ENCODE data around the gene FLNA. TPM values are rescaled to one million over a fixed set of nuclear protein-coding genes. Genes with fewer than 3 reads are reported as not detected.

Gene FLNA
- total and polyA plus RNA-seq, 2 donors (not counting 3 experiments of a cell fraction or from before 2014, with no cell fraction given) = 658 to 1,474 TPM

DNA sequence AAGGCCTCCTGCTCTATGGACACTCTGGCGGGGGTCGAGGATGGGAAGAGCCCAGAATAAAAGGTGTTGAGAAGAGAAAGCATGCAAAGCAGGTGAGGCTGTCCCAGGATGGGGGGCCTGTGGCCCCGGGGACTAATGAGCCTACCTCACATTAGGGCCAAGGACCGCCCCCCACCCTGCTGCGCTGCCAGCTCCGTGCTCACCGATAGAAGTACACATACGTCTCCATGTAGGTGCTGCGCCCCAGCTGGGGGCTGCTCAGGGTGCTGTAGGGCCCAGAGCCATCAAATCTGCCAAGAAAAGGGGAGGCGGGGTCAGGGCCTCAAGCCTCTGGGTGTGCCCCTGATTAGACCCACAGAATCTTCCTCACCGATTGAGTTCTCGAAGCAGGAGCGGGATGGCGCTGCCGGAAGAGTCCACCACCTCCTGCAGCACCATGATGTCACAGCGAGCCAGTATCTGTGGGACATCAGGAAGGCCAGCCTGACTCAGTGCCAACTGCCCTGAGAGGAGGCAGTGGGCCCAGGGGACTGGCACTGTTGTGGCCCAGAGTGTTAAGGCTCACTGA lies 30.3 kb upstream of the FLNA start:
- Histone ChIP-seq H3K27me3 (ENCODE audit: control insufficient read depth in 2 of 2, insufficient read depth in 2 of 2, low read length in 2 of 2) (no peaks in the 10 kb centered on the region), H3K9me3 (replicated peaks; ENCODE audit: control insufficient read depth, insufficient read depth, low read length) (no peaks in the 10 kb centered on the region), H3K36me3 (ENCODE audit: control insufficient read depth in 2 of 2, extremely low read depth in 1 of 2, insufficient read depth in 2 of 2, low read length in 2 of 2) (peaks cover 9 to 11% of the 10 kb centered on the region in 2 experiments), H4K20me1 (replicated peaks; ENCODE audit: control insufficient read depth, extremely low read depth, insufficient read depth, low read length) (no peaks in the 10 kb centered on the region), H3K4me2 (ENCODE audit: insufficient read depth, low read length) (no peak overlapping the region), H3K79me2 (ENCODE audit: control insufficient read depth, insufficient read depth, low read length) (peaks cover 19% of the 10 kb centered on the region), H3K4me3 (replicated peaks in 1 of 3; ENCODE audit: insufficient read depth in 1 of 3, low read depth in 1 of 3, low read length in 3 of 3) (no peak overlapping the region), H3K27ac (ENCODE audit: insufficient read depth, low read depth, low read length) (no peak overlapping the region), H2AFZ (ENCODE audit: low read depth, low read length) (no peak overlapping the region), H3K9me1 (replicated peaks; ENCODE audit: control insufficient read depth, extremely low read depth, insufficient read depth, low read length) (no peaks in the 10 kb centered on the region), H3K9ac (replicated peaks; ENCODE audit: extremely low read depth, insufficient read depth, low read length) (no peak overlapping the region), H3K4me1 (ENCODE audit: control insufficient read depth, extremely low read depth, insufficient read depth, low read length) (peaks cover 18% of the 10 kb centered on the region)
- ChIA-PET CTCF (no interaction called here), POLR2A (no interaction called here)
- BruUV-seq (replicated peaks) = no TSS peak
- no peak for FAIRE-seq
- TF ChIP-seq JUN (IDR thresholded peaks at IDR 0.05; ENCODE audit: borderline replicate concordance, insufficient read depth, insufficient read length, low read depth) (no peak), GATA2 (IDR thresholded peaks at IDR 0.05; ENCODE audit: insufficient read depth, insufficient read length, low read depth, low read length) (no peak), EZH2 (IDR thresholded peaks at IDR 0.05; ENCODE audit: borderline replicate concordance, low read depth, low read length, severe bottlenecking) (no peak), POLR2AphosphoS5 (IDR thresholded peaks at IDR 0.05; ENCODE audit: insufficient read depth, low read depth, low read length) (no peak), MYC (IDR thresholded peaks at IDR 0.05; ENCODE audit: low read depth, low read length) (no peak), FOS (IDR thresholded peaks at IDR 0.05; ENCODE audit: borderline replicate concordance, insufficient read depth, low read length) (no peak), POLR2A (IDR thresholded peaks at IDR 0.05; ENCODE audit: low read depth, low read length) (no peak)
- TF ChIP-seq, protein P1, sequence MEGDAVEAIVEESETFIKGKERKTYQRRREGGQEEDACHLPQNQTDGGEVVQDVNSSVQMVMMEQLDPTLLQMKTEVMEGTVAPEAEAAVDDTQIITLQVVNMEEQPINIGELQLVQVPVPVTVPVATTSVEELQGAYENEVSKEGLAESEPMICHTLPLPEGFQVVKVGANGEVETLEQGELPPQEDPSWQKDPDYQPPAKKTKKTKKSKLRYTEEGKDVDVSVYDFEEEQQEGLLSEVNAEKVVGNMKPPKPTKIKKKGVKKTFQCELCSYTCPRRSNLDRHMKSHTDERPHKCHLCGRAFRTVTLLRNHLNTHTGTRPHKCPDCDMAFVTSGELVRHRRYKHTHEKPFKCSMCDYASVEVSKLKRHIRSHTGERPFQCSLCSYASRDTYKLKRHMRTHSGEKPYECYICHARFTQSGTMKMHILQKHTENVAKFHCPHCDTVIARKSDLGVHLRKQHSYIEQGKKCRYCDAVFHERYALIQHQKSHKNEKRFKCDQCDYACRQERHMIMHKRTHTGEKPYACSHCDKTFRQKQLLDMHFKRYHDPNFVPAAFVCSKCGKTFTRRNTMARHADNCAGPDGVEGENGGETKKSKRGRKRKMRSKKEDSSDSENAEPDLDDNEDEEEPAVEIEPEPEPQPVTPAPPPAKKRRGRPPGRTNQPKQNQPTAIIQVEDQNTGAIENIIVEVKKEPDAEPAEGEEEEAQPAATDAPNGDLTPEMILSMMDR (IDR thresholded peaks at IDR 0.05; ENCODE audit: extremely low read depth in 1 of 2, insufficient read depth in 1 of 2, low read depth in 1 of 2, low read length in 2 of 2) = no peak
- TF ChIP-seq, protein P2, sequence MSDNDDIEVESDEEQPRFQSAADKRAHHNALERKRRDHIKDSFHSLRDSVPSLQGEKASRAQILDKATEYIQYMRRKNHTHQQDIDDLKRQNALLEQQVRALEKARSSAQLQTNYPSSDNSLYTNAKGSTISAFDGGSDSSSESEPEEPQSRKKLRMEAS (IDR thresholded peaks at IDR 0.05; ENCODE audit: insufficient read depth, insufficient read length) = no peak
- DNase-seq (ENCODE audit: low read depth, low spot score) = no peak
- dilution Hi-C loops (cut with MboI; ENCODE audit: extremely low pct_ligation_motif_present, low sequenced_read_pairs) (no loop called here), intact Hi-C loops (cut with micrococcal nuclease) (loop anchor here (5.0 kb wide), 3 partner anchors 32 to 123 kb away; partner anchors contain the start of genes FAM50A and FLNA)
